ENCODE data around the gene SLC6A7.
"Not testable (repeated sequence)": the region's sequence is repeated elsewhere in the genome, so short reads cannot be mapped to it uniquely, and the experiment has no call there.

The SLC6A7 gene

DNA sequence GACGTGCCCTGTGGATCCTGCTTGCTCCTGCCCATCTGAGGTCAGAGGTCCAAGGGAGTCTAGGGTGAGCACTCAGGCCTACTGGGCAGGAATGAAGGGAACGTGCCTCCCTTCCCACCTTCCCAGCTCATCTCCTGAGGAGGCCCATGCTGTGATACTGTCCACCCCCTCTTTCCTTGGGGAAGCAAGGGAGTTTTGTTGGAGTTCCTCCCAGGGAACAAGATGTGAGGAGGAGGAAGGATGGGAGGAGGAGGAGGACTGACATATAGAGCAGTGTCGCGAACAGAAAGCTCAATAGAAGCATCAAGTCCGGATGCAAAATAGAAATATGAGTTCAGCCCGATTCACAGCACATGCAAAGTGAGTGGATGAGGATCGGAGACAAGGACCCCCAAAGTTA is 41.0 kb downstream of the SLC6A7 start (continued):
- TF ChIP-seq, protein P1, sequence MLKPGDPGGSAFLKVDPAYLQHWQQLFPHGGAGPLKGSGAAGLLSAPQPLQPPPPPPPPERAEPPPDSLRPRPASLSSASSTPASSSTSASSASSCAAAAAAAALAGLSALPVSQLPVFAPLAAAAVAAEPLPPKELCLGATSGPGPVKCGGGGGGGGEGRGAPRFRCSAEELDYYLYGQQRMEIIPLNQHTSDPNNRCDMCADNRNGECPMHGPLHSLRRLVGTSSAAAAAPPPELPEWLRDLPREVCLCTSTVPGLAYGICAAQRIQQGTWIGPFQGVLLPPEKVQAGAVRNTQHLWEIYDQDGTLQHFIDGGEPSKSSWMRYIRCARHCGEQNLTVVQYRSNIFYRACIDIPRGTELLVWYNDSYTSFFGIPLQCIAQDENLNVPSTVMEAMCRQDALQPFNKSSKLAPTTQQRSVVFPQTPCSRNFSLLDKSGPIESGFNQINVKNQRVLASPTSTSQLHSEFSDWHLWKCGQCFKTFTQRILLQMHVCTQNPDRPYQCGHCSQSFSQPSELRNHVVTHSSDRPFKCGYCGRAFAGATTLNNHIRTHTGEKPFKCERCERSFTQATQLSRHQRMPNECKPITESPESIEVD (tag by site-specific recombination; IDR thresholded peaks at IDR 0.05) = no peak
- TF ChIP-seq, protein P2, sequence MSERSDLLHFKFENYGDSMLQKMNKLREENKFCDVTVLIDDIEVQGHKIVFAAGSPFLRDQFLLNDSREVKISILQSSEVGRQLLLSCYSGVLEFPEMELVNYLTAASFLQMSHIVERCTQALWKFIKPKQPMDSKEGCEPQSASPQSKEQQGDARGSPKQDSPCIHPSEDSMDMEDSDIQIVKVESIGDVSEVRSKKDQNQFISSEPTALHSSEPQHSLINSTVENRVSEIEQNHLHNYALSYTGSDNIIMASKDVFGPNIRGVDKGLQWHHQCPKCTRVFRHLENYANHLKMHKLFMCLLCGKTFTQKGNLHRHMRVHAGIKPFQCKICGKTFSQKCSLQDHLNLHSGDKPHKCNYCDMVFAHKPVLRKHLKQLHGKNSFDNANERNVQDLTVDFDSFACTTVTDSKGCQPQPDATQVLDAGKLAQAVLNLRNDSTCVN (tag by site-specific recombination; optimal IDR thresholded peaks at IDR 0.05) = no peak

DNA sequence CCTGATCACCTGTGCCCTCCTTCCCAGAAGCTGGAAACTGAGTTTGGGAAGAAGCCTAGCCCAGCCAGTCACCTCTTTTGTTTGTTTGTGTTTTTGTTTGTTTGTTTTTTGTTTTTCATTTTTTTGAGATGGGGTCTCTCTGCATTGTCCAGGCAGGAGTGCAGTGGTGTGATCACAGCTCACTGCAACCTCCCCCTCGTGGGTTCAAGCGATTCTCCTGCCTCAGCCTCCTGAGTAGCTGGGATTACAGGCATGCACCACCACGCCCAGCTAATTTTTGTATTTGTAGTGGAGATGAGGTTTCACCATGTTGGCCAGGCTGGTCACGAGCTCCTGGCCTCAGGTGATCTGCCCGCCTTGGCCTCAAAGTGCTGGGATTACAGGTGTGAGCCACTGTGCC is 43.8 kb downstream of the SLC6A7 start:
- H3K9me3 ChIP-seq (ENCODE audit: control insufficient read depth, insufficient read depth, low read depth, low read length); H3K4me1 ChIP-seq (ENCODE audit: control insufficient read depth, insufficient read depth, low read length); H3K36me3 ChIP-seq (ENCODE audit: control insufficient read depth in 2 of 2, insufficient read depth in 1 of 2, low read length in 2 of 2); H3K27ac ChIP-seq (ENCODE audit: extremely low read depth, low read depth, low read length); POLR2A ChIA-PET; H3K4me3 ChIP-seq (ENCODE audit: low read depth, low read length): not testable (repeated sequence)
- TF ChIP-seq ZNF121 (tag by site-specific recombination; IDR thresholded peaks at IDR 0.05) = peak; percentile 66
- CTCF ChIA-PET = interaction anchor here (0.9 to 1.9 kb wide), 2 partner anchors 13 to 16 kb away, joined by 4 to 5 read pairs; no protein-coding TSS in a partner anchor

DNA sequence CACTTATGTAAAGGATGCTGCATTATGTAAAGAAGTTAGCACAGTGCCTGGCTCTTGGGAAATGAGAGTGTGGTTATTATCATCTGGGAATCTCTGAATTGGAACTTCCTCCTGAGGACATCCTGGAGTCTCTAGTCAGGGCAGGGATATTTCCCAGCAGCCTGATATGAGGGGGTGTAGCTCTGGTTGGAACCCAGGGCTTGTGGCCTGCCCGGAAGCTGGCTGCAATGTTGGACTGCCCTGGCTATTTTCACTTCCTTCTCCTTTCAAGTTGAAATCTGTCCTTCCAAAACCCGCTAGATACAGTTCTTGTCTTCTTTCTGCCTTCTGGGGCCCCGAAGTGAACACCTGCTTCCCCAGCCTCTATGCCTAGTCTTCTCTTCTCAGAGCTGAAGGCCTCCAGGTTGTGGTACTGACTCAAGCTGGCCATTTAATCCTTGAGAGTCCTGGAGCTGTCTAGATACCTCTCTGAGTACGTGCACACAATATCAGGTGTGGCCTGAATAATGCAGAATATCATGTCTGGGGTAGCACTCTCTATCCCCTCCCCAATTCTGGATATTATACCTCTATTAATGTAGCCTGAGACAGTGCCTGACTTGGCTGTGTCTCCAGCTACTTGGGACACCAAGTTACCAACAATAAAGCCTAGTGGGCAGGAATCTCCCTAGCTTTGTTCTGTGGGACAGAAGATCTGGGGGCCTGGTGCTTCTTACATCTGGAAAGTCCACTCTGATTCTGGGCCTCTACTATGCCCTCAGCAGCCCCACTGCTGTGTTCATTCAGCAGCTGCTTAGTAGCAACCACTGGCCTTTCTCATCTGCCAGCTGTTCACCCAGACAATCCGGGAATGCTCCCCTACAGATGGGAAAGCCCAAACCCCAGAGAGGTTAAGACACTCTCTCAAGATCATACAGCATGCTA is 45.0 kb downstream of the SLC6A7 start:
- CTCF ChIA-PET = interaction anchor here (1.9 kb wide), 1 partner anchor 17 kb away, joined by 5 read pairs; no protein-coding TSS in a partner anchor
- no peaks in the 10 kb centered on the region for H3K36me3 ChIP-seq (ENCODE audit: control insufficient read depth in 2 of 2, insufficient read depth in 1 of 2, low read length in 2 of 2)
- no peak overlapping the region for H3K27ac ChIP-seq (ENCODE audit: extremely low read depth, low read depth, low read length)

DNA sequence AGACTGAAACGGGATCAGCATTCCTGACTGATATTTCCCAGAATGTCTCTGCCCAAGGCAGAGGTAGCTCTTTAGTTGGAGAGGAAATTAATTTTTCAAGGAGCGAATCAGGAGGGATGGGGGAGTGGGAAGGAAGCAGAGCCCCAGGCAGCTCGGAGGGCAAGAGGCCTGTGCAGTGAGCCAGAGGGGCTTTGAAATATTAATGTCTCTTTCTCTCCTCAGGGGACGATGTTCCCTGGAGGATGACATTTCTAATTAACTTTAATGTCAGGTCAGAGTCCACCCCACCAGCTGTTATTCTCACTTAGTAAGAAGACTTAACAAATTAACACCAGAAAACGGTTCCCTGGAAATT is 45.6 kb downstream of the SLC6A7 start:
- no peak overlapping the region for H3K4me3 ChIP-seq (ENCODE audit: low read depth, low read length)
- no peak for TF ChIP-seq YY1 (tag by site-specific recombination; IDR thresholded peaks at IDR 0.05)
- H3K36me3 ChIP-seq (ENCODE audit: control insufficient read depth in 2 of 2, insufficient read depth in 1 of 2, low read length in 2 of 2) = no peaks in the 10 kb centered on the region
- CTCF ChIA-PET = interaction anchor here (1.9 kb wide), 1 partner anchor 17 kb away, joined by 5 read pairs; no protein-coding TSS in a partner anchor
- H3K4me1 ChIP-seq (ENCODE audit: control insufficient read depth, insufficient read depth, low read length) = no peaks in the 10 kb centered on the region
- H3K9me3 ChIP-seq (ENCODE audit: control insufficient read depth, insufficient read depth, low read depth, low read length) = no peaks in the 10 kb centered on the region
- no peak overlapping the region for H3K27ac ChIP-seq (ENCODE audit: extremely low read depth, low read depth, low read length)
- POLR2A ChIA-PET = no interaction called here

More for the DNA sequence above, 45.0 kb downstream of the SLC6A7 start:
- TF ChIP-seq ZNF623 (tag by site-specific recombination; IDR thresholded peaks at IDR 0.05) (no peak), ZNF514 (tag by site-specific recombination; IDR thresholded peaks at IDR 0.05) (no peak), ZNF776 (tag by site-specific recombination; IDR thresholded peaks at IDR 0.05; ENCODE audit: borderline replicate concordance) (no peak)
- TF ChIP-seq, protein P1 (tag by site-specific recombination; IDR thresholded peaks at IDR 0.05) = no peak
- H3K9me3 ChIP-seq (ENCODE audit: control insufficient read depth, insufficient read depth, low read depth, low read length) = no peaks in the 10 kb centered on the region
- no peak overlapping the region for H3K4me3 ChIP-seq (ENCODE audit: low read depth, low read length)
- POLR2A ChIA-PET = no interaction called here
- H3K4me1 ChIP-seq (ENCODE audit: control insufficient read depth, insufficient read depth, low read length) = no peaks in the 10 kb centered on the region

DNA sequence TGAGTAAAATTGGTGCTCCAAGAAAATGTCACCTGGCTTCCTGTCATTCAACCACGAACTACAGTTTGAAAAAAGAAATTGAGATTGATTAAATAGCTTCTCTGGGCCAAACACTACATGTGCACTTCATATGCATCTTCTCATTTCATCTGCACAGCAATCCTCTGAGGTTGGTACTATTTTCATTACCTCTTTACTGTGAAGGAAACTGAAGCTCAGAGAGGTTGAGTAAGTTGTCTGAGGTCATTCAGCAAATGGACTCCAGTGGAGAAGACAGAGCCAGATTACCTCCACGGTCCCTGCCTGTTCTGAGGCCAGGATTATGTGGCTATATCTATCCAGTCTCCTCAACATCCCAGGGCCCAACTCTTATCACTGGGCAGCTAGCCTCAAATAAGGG is 46.5 kb downstream of the SLC6A7 start:
- TF ChIP-seq, protein P3, sequence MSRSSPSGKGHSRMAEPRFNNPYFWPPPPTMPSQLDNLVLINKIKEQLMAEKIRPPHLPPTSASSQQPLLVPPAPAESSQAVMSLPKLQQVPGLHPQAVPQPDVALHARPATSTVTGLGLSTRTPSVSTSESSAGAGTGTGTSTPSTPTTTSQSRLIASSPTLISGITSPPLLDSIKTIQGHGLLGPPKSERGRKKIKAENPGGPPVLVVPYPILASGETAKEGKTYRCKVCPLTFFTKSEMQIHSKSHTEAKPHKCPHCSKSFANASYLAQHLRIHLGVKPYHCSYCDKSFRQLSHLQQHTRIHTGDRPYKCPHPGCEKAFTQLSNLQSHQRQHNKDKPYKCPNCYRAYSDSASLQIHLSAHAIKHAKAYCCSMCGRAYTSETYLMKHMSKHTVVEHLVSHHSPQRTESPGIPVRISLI (tag by site-specific recombination; IDR thresholded peaks at IDR 0.05) = no peak
- no peak for TF ChIP-seq ZNF266 (tag by site-specific recombination; IDR thresholded peaks at IDR 0.05; ENCODE audit: low read depth)
- TF ChIP-seq, protein P1 (tag by site-specific recombination; IDR thresholded peaks at IDR 0.05) = no peak
- no peak for TF ChIP-seq ZNF138 (tag by site-specific recombination; IDR thresholded peaks at IDR 0.05; ENCODE audit: borderline replicate concordance)
- peak; percentile 57; the same call in 1 of the 2 replicates for TF ChIP-seq ZNF768 (tag by site-specific recombination; IDR thresholded peaks at IDR 0.05)
- no peaks in the 10 kb centered on the region for H3K4me1 ChIP-seq (ENCODE audit: control insufficient read depth, insufficient read depth, low read length)
- H3K36me3 ChIP-seq (ENCODE audit: control insufficient read depth in 2 of 2, insufficient read depth in 1 of 2, low read length in 2 of 2) = no peaks in the 10 kb centered on the region
- ChIA-PET CTCF (interaction anchor here (0.5 kb wide), 1 partner anchor 61 kb away, joined by 3 read pairs; no protein-coding TSS in a partner anchor), POLR2A (no interaction called here)
- no peak overlapping the region for H3K27ac ChIP-seq (ENCODE audit: extremely low read depth, low read depth, low read length)
- H3K9me3 ChIP-seq (ENCODE audit: control insufficient read depth, insufficient read depth, low read depth, low read length) = no peaks in the 10 kb centered on the region
- no peak overlapping the region for H3K4me3 ChIP-seq (ENCODE audit: low read depth, low read length)

Data from HEK293 (cell line).